PC-3 (cell line): Measurements from ENCODE around the gene COL9A2. TPM values are rescaled to one million over a fixed set of nuclear protein-coding genes. Genes with fewer than 3 reads are reported as not detected.
"Not testable (repeated sequence)": the region's sequence is repeated elsewhere in the genome, so short reads cannot be mapped to it uniquely, and the experiment has no call there.

Source experiments
- ATAC-seq: fragments of 200-7000 bp; cut with Tn5 transposase; 2 replicates; pipeline ENCODE4 v1.9.1; 2020; ENCODE audit warnings: mild to moderate bottlenecking, moderate library complexity
- BruUV-seq: library from RNA; stranded (reverse); fragments of 400-500 nt; replicated peaks from 2 replicates; lab custom pipeline; 2021; lab: Mats Ljungman, UMichigan
- CTCF ChIA-PET: fragments of 300-600 bp; sonication (Branson Sonifier 250); formaldehyde crosslinking; loops from one replicate; lab custom pipeline; 2022; ENCODE audit warnings: antibody characterized with exemption; lab: Charles Lee
- POLR2A ChIA-PET: fragments of 300-600 bp; sonication (Branson Sonifier 250); formaldehyde crosslinking; loops from one replicate; lab custom pipeline; 2022; ENCODE audit warnings: antibody characterized with exemption; ENCODE audit not compliant: unreplicated experiment; lab: Charles Lee
- DNase-seq: peaks from one replicate; pipeline ENCODE4 v3.0.0-alpha.2; 2015
- H2AFZ ChIP-seq: fragments of 300-600 bp; sonication (generic); 2 replicates; pipeline ENCODE4 v1.6.0; 2016; ENCODE audit warnings: antibody characterized with exemption, low read length
- H3F3A ChIP-seq: fragments of 300-600 bp; sonication (generic); one replicate; pipeline ENCODE4 v1.6.0; 2017; ENCODE audit warnings: antibody characterized with exemption, low read length, control low read depth, mild to moderate bottlenecking; ENCODE audit not compliant: unreplicated experiment
- H3K27ac ChIP-seq: fragments of 300-600 bp; sonication (generic); 2 replicates; pipeline ENCODE4 v1.5.1; 2016; ENCODE audit warnings: mild to moderate bottlenecking, low read length
- H3K27me3 ChIP-seq: fragments of 300-600 bp; sonication (generic); 2 replicates; pipeline ENCODE4 v1.6.1; 2016; ENCODE audit warnings: low read length, mixed read lengths
- H3K36me3 ChIP-seq: fragments of 300-600 bp; sonication (generic); 2 replicates; pipeline ENCODE4 v1.6.1; 2016; ENCODE audit warnings: low read depth, mixed run types, low read length, mixed read lengths
- H3K4me1 ChIP-seq: fragments of 300-600 bp; sonication (generic); 2 replicates; pipeline ENCODE4 v1.5.1; 2016; ENCODE audit warnings: low read length; ENCODE audit not compliant: insufficient read depth
- H3K4me2 ChIP-seq: fragments of 300-600 bp; sonication (generic); 2 replicates; pipeline ENCODE4 v1.6.0; 2016; ENCODE audit warnings: low read length
- H3K4me3 ChIP-seq: fragments of 300-600 bp; sonication (generic); 2 replicates; pipeline ENCODE4 v1.5.1; 2016; ENCODE audit warnings: mild to moderate bottlenecking, low read length, mixed read lengths
- H3K79me2 ChIP-seq: fragments of 300-600 bp; sonication (generic); 2 replicates; pipeline ENCODE4 v1.6.1; 2017; ENCODE audit warnings: low read length, mixed read lengths
- H3K9ac ChIP-seq: fragments of 300-600 bp; sonication (generic); 2 replicates; pipeline ENCODE4 v1.6.0; 2016; ENCODE audit warnings: mild to moderate bottlenecking, low read length
- H3K9me2 ChIP-seq: fragments of 300-600 bp; sonication (generic); replicated peaks from 2 replicates; pipeline ENCODE4 v1.6.1; 2016; ENCODE audit warnings: mixed run types, low read length, mixed read lengths
- H3K9me3 ChIP-seq: fragments of 300-600 bp; sonication (generic); 2 replicates; pipeline ENCODE4 v1.6.1; 2016; ENCODE audit warnings: low read length, mixed read lengths
- H4K20me1 ChIP-seq: fragments of 300-600 bp; sonication (generic); 2 replicates; pipeline ENCODE4 v1.6.1; 2016; ENCODE audit warnings: low read length, mixed read lengths
- CTCF ChIP-seq: fragments of 300-600 bp; sonication (generic); conservative IDR thresholded peaks from 2 replicates; pipeline ENCODE4 v1.5.1; 2017; ENCODE audit warnings: antibody characterized with exemption, low read depth, mild to moderate bottlenecking, low read length
- EZH2 ChIP-seq: fragments of 300-600 bp; sonication (generic); IDR thresholded peaks from one replicate; pipeline ENCODE4 v1.6.1; 2017; ENCODE audit warnings: antibody characterized with exemption, mild to moderate bottlenecking, low read length; ENCODE audit not compliant: unreplicated experiment
- EZH2phosphoT487 ChIP-seq: fragments of 300-600 bp; sonication (generic); IDR thresholded peaks from 2 replicates; pipeline ENCODE4 v1.6.1; 2018; ENCODE audit warnings: mild to moderate bottlenecking, antibody characterized with exemption, low read length, borderline replicate concordance
- intact Hi-C: fragments of 100-400 bp; cut with micrococcal nuclease; formaldehyde crosslinking; loops from 2 replicates; pipeline ENCODE4 v1.9.0; 2023
- total RNA-seq: library from RNA; depleted of rRNA; stranded (reverse); fragments of >200 nt; gene quantifications from 2 replicates; pipeline ENCODE4 v1.2.3, GENCODE V29; 2014

Gene COL9A2
- total RNA-seq, 1 experiment from 2014 or later, result 4.4 TPM

GRCh38 chr1:40331403-40331802 lies 14.3 kb upstream of the COL9A2 start:
- BruUV-seq, H3K27me3 ChIP-seq, H3K9me3 ChIP-seq, H4K20me1 ChIP-seq, H3K36me3 ChIP-seq, H3K4me3 ChIP-seq, DNase-seq, H3K4me1 ChIP-seq, H3K79me2 ChIP-seq, H3K9me2 ChIP-seq, H3F3A ChIP-seq, CTCF ChIA-PET, H3K27ac ChIP-seq, H3K9ac ChIP-seq, intact Hi-C loops, H3K4me2 ChIP-seq, H2AFZ ChIP-seq, ATAC-seq: not testable (repeated sequence)
- POLR2A ChIA-PET, result interaction anchor here (0.6 kb wide), 1 partner anchor 13 kb away, joined by 4 read pairs; no protein-coding TSS in a partner anchor

GRCh38 chr1:40318970-40319621 lies 2.0 kb upstream of the COL9A2 start:
- H3K9me3 ChIP-seq, result no peaks in the 10 kb centered on the region
- H3K27ac ChIP-seq, result no peak overlapping the region
- no peak overlapping the region for H2AFZ ChIP-seq
- no peaks in the 10 kb centered on the region for H3K36me3 ChIP-seq
- DNase-seq (no peak), ATAC-seq (no peak)
- no peaks in the 10 kb centered on the region for H3K4me1 ChIP-seq
- no peaks in the 10 kb centered on the region for H4K20me1 ChIP-seq
- no peaks in the 10 kb centered on the region for H3K9me2 ChIP-seq
- TF ChIP-seq EZH2, result no peak
- BruUV-seq, result no TSS peak
- H3K4me2 ChIP-seq, result no peak overlapping the region
- H3K9ac ChIP-seq, result no peak overlapping the region
- H3K27me3 ChIP-seq, result no peaks in the 10 kb centered on the region
- no peaks in the 10 kb centered on the region for H3K79me2 ChIP-seq
- H3K4me3 ChIP-seq, result no peak overlapping the region
- no peaks in the 10 kb centered on the region for H3F3A ChIP-seq
- intact Hi-C loops, result loop anchor here (5.0 kb wide), 1 partner anchor 177 kb away; no protein-coding TSS in a partner anchor
- CTCF ChIA-PET, result no interaction called here
- POLR2A ChIA-PET, result no interaction called here

GRCh38 chr1:40318476-40318875 lies 1.4 kb upstream of the COL9A2 start:
- no peak overlapping the region for H3K4me2 ChIP-seq
- H3K9ac ChIP-seq, result no peak overlapping the region
- DNase-seq (no peak), ATAC-seq (no peak)
- H4K20me1 ChIP-seq, result no peaks in the 10 kb centered on the region
- no peaks in the 10 kb centered on the region for H3K27me3 ChIP-seq
- no TSS peak for BruUV-seq
- ChIA-PET CTCF (no interaction called here), POLR2A (no interaction called here)
- H3K79me2 ChIP-seq, result no peaks in the 10 kb centered on the region
- H3K9me2 ChIP-seq, result no peaks in the 10 kb centered on the region
- no peaks in the 10 kb centered on the region for H3K36me3 ChIP-seq
- H3K27ac ChIP-seq, result no peak overlapping the region
- no peaks in the 10 kb centered on the region for H3K4me1 ChIP-seq
- no peak overlapping the region for H3K4me3 ChIP-seq
- TF ChIP-seq CTCF, result no peak
- TF ChIP-seq EZH2phosphoT487, result no peak
- no peak for TF ChIP-seq EZH2
- no peak overlapping the region for H2AFZ ChIP-seq
- no peaks in the 10 kb centered on the region for H3F3A ChIP-seq
- intact Hi-C loops, result loop anchor here (5.0 kb wide), 1 partner anchor 176 kb away; no protein-coding TSS in a partner anchor
- H3K9me3 ChIP-seq, result no peaks in the 10 kb centered on the region
